Stimulated activated CD4-positive, alpha-beta T cell treated with anti-CD3 and anti-CD28 coated beads, Interleukin-15, amount 100 ng/mL, for 24 hours (primary cell): Measurements from ENCODE around the gene MAN2A2.
"Not testable (repeated sequence)": the region's sequence is repeated elsewhere in the genome, so short reads cannot be mapped to it uniquely, and the experiment has no call there.

Source experiments
- DNase-seq: peaks from one replicate; pipeline ENCODE4 v3.0.0-alpha.2; 2020

Gene MAN2A2

GRCh38 chr15:90871716-90872485 is 31.2 kb upstream of the MAN2A2 start:
- DNase-seq = peak; percentile 56

- DNase-seq = peak; percentile 79
These were observed 30.5 kb upstream of the MAN2A2 start for GRCh38 chr15:90872486-90873184.

GRCh38 chr15:90873488-90873997 is 29.6 kb upstream of the MAN2A2 start:
- no peak for DNase-seq

DNA sequence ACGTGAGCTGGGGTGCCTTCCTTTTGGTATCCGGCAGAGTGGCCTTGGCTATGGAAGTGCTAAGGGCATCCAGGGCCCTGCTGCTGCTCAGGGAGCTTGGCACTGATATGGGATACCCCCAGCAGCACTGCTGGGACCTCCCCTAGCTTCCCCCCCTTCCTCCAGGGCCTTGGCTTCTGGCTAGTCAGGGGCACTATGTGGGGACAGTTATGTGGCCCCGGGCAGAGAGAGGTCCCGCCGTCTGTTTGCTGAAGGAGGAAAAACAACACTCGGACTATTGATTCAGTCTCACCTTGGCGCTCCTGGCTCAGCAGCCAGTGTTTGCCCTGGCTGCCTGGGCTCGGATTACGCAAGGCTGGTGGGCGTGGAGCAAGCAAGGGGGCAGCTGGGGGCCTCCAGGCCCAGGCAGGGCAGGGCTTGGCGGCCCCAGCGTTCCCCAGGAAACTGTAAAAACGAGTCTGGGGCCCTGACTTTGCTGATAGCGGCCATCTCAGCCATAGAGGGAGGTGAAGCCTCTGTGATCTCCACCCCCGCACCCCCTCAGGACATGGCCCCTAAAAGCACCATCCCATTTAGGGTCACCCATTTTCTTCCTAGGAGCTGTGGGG is 29.0 kb upstream of the MAN2A2 start:
- DNase-seq = no peak

DNA sequence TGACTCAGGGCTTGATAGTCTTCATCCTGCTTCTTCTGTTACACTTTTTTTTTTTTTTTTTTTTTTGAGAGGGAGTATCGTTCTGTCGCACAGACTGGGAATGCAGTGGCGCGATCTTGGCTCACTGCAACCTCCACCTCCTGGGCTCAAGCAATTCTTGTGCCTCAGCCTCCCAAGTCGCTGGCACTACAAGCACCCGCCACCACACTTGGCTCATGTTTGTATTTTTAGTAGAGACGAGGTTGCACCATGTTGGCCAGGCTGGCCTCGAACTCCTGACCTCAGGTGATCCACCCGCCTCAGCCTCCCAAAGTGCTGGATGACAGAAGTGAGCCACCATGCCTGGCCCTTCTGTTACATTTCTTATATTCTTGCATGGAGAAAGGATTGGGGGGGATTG is 28.1 kb upstream of the MAN2A2 start:
- not testable (repeated sequence) for DNase-seq

DNA sequence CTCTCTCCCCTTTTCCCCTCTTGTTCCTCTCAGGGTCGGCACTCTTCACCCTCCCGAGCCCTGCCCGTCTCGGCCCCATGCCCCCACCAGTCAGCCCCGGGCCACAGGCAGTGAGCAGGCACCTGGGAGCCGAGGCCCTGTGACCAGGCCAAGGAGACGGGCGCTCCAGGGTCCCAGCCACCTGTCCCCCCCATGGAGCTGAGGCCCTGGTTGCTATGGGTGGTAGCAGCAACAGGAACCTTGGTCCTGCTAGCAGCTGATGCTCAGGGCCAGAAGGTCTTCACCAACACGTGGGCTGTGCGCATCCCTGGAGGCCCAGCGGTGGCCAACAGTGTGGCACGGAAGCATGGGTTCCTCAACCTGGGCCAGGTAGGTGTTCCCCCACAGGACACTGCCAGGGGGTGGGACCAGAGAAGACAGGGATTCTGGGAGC is 27.5 kb upstream of the MAN2A2 start:
- no peak for DNase-seq

DNA sequence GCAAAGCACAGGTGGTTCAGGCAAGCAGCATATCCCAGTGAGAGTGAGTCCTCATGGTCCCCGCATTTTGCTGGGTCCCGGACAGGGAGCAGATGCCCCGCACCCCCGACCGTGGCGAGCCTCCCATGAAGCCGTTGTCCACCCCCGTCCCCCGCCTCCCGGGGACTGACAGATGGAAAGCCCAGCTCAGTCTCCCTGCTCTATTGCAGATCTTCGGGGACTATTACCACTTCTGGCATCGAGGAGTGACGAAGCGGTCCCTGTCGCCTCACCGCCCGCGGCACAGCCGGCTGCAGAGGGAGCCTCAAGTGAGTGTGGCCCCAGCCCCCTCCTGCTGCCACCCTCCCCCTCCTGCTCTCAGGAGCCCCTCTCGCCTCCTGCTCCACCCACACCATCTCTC is 27.1 kb upstream of the MAN2A2 start:
- DNase-seq = no peak

DNA sequence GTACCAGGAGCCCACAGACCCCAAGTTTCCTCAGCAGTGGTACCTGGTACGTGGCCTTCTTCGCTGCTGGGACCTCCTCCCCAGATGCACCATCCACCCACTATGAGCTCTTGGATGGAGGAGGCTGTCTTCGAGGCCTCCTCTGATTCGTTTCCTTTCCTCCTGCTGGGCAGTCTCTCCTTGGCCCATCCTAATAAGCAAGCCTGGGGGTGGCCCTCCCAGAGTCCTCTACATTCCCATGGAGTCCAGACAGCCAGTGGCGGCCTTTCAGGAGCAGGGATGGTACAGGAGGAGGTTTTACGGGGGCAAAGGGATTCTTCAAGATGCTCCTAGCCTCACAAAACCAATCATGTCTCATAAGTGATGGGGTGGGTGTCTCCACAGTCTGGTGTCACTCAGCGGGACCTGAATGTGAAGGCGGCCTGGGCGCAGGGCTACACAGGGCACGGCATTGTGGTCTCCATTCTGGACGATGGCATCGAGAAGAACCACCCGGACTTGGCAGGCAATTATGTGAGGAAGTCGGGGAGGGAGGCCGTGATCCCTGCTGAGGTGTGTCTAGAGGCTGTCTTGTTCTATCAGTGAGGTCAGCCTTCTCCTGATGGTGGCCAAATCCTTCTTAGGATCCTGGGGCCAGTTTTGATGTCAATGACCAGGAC is 26.5 kb upstream of the MAN2A2 start:
- no peak for DNase-seq

GRCh38 chr15:90877315-90877714 is 25.8 kb upstream of the MAN2A2 start:
- DNase-seq = no peak

- DNase-seq = no peak
These were observed 25.1 kb upstream of the MAN2A2 start for GRCh38 chr15:90877996-90878395.

- DNase-seq = no peak
These were observed 24.4 kb upstream of the MAN2A2 start for GRCh38 chr15:90878660-90879059.

DNA sequence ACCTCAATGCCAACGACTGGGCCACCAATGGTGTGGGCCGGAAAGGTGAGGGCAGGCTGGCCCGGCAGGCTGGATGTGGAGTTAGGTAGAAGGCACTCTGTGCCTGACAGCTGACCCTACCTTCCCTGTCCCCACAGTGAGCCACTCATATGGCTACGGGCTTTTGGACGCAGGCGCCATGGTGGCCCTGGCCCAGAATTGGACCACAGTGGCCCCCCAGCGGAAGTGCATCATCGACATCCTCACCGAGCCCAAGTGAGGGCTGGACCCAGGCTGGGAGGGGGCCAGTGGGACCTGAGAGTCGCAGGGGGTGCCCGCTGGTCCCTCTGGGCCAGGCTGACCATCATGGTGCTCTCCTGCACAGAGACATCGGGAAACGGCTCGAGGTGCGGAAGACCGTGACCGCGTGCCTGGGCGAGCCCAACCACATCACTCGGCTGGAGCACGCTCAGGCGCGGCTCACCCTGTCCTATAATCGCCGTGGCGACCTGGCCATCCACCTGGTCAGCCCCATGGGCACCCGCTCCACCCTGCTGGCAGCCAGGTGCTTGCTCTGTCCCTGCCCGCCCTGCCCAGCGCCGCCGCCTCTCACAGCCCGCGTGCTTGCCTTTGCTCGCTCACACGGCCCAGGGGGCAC is 23.3 kb upstream of the MAN2A2 start:
- DNase-seq = no peak

- no peak for DNase-seq
These were observed 22.5 kb upstream of the MAN2A2 start for GRCh38 chr15:90880381-90881145.

- DNase-seq = no peak
These were observed 21.7 kb upstream of the MAN2A2 start for GRCh38 chr15:90881181-90881977.

DNA sequence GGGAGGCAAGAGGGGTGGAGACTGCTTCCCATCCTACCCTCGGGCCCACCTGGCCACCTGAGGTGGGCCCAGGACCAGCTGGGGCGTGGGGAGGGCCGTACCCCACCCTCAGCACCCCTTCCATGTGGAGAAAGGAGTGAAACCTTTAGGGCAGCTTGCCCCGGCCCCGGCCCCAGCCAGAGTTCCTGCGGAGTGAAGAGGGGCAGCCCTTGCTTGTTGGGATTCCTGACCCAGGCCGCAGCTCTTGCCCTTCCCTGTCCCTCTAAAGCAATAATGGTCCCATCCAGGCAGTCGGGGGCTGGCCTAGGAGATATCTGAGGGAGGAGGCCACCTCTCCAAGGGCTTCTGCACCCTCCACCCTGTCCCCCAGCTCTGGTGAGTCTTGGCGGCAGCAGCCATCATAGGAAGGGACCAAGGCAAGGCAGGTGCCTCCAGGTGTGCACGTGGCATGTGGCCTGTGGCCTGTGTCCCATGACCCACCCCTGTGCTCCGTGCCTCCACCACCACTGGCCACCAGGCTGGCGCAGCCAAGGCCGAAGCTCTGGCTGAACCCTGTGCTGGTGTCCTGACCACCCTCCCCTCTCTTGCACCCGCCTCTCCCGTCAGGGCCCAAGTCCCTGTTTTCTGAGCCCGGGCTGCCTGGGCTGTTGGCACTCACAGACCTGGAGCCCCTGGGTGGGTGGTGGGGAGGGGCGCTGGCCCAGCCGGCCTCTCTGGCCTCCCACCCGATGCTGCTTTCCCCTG is 21.0 kb upstream of the MAN2A2 start:
- no peak for DNase-seq

DNA sequence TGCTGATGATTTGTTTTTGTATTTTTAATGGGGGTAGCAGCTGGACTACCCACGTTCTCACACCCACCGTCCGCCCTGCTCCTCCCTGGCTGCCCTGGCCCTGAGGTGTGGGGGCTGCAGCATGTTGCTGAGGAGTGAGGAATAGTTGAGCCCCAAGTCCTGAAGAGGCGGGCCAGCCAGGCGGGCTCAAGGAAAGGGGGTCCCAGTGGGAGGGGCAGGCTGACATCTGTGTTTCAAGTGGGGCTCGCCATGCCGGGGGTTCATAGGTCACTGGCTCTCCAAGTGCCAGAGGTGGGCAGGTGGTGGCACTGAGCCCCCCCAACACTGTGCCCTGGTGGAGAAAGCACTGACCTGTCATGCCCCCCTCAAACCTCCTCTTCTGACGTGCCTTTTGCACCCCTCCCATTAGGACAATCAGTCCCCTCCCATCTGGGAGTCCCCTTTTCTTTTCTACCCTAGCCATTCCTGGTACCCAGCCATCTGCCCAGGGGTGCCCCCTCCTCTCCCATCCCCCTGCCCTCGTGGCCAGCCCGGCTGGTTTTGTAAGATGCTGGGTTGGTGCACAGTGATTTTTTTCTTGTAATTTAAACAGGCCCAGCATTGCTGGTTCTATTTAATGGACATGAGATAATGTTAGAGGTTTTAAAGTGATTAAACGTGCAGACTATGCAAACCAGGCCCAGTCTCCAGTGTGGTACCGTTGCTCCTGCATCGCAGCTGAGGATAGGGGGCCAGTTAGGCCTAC is 20.1 kb upstream of the MAN2A2 start:
- DNase-seq = no peak

GRCh38 chr15:90883526-90883975 is 19.6 kb upstream of the MAN2A2 start:
- DNase-seq = no peak

GRCh38 chr15:90883976-90884718 is 19.0 kb upstream of the MAN2A2 start, which contains the start of gene FES:
FES (plus strand) TSS chr15:90884504; CDS start chr15:90885046, 542 bp downstream.
- DNase-seq = no peak
